ENCODE data around the gene GOLGA8H.
A peak's percentile ranks its signal among the peaks of the same experiment; 100 is the strongest.
"Not testable (repeated sequence)": the region's sequence is repeated elsewhere in the genome, so short reads cannot be mapped to it uniquely, and the experiment has no call there.

The GOLGA8H gene

GRCh38 chr15:30603796-30604195 is at the start of gene GOLGA8H:
Gene GOLGA8H (plus strand): TSS chr15:30604028. CDS start chr15:30604126, 98 bp downstream.
- not testable (repeated sequence) for DNase-seq

GRCh38 chr15:30566949-30567348 is 36.9 kb upstream of the GOLGA8H start:
- not testable (repeated sequence) for DNase-seq

GRCh38 chr15:30573012-30573491 is 30.8 kb upstream of the GOLGA8H start:
- DNase-seq = not testable (repeated sequence)

GRCh38 chr15:30579394-30579970 is 24.3 kb upstream of the GOLGA8H start:
- not testable (repeated sequence) for DNase-seq

- DNase-seq = not testable (repeated sequence)
Observed at GRCh38 chr15:30580716-30581115, 23.1 kb upstream of the GOLGA8H start.

- DNase-seq = not testable (repeated sequence)
Observed at GRCh38 chr15:30598953-30599352, 4.9 kb upstream of the GOLGA8H start.

GRCh38 chr15:30612271-30612670 is 8.4 kb downstream of the GOLGA8H start:
- not testable (repeated sequence) for DNase-seq

- not testable (repeated sequence) for DNase-seq
Observed at GRCh38 chr15:30621342-30621741, 17.5 kb downstream of the GOLGA8H start.

GRCh38 chr15:30625436-30626193 is 21.8 kb downstream of the GOLGA8H start, which contains the start of gene ARHGAP11B:
Gene ARHGAP11B (plus strand): TSS chr15:30626128.
- peak; percentile 90 for DNase-seq

- DNase-seq = not testable (repeated sequence)
Observed at GRCh38 chr15:30626194-30626565, 22.4 kb downstream of the GOLGA8H start.

GRCh38 chr15:30626632-30627031 is 22.8 kb downstream of the GOLGA8H start:
- not testable (repeated sequence) for DNase-seq

- DNase-seq = no peak
Observed at GRCh38 chr15:30650012-30650929, 46.4 kb downstream of the GOLGA8H start.

GRCh38 chr15:30661154-30661553 is 57.3 kb downstream of the GOLGA8H start:
- not testable (repeated sequence) for DNase-seq
